Upper lobe of right lung (tissue), 1 donor: ENCODE measurements around the gene CSRP1. TPM values are rescaled to one million over a fixed set of nuclear protein-coding genes. Genes with fewer than 3 reads are reported as not detected.
A peak's percentile ranks its signal among the peaks of the same experiment; 100 is the strongest.
"Not testable (repeated sequence)": the region's sequence is repeated elsewhere in the genome, so short reads cannot be mapped to it uniquely, and the experiment has no call there.

ENCODE experiments used
- ATAC-seq: fragments of 200-7000 bp; cut with Tn5 transposase; one replicate; pipeline ENCODE4 v1.9.1; 2020; ENCODE audit warnings: mild to moderate bottlenecking, moderate library complexity
- DNase-seq: peaks from one replicate; pipeline ENCODE4 v3.0.0-alpha.2; 2020
- H3K27ac ChIP-seq: fragments of 200-600 bp; one replicate; pipeline ENCODE4 v1.8.0; 2022
- H3K27me3 ChIP-seq: fragments of 200-600 bp; one replicate; pipeline ENCODE4 v1.8.0; 2022; ENCODE audit warnings: mild to moderate bottlenecking
- H3K36me3 ChIP-seq: fragments of 200-600 bp; one replicate; pipeline ENCODE4 v1.8.0; 2022
- H3K4me1 ChIP-seq: fragments of 200-600 bp; one replicate; pipeline ENCODE4 v1.8.0; 2022
- H3K4me3 ChIP-seq: fragments of 200-600 bp; one replicate; pipeline ENCODE4 v1.8.0; 2022; ENCODE audit warnings: mild to moderate bottlenecking
- H3K9me3 ChIP-seq: fragments of 200-600 bp; one replicate; pipeline ENCODE4 v1.8.0; 2022
- CTCF ChIP-seq: fragments of 200-600 bp; IDR thresholded peaks from one replicate; pipeline ENCODE4 v1.8.0; 2022; ENCODE audit warnings: antibody characterized with exemption
- intact Hi-C: fragments of 100-400 bp; cut with DNase I; formaldehyde crosslinking; loops from one replicate; pipeline ENCODE4 v1.11.0; 2022
- total RNA-seq: library from RNA; stranded (reverse); fragmentation: NEBNext Ultra II Directional; extraction: Animal tissue kit (Norgen Biotek cat#: 25700); gene quantifications from one replicate; pipeline ENCODE4 v1.2.1, GENCODE V29; 2021
- donor health status: DM: no; HTN: yes; CAD: no; lungs with severe emphysema.

The CSRP1 gene
- total RNA-seq, 1 donor from 2014 or later: 280 TPM

- intact Hi-C loops: no loop called here
- H3K27ac ChIP-seq: no peak overlapping the region
Observed at GRCh38 chr1:201479201-201479730, 27.7 kb downstream of the CSRP1 start.

GRCh38 chr1:201478666-201479065 lies 28.3 kb downstream of the CSRP1 start:
- H3K4me1 ChIP-seq: peaks cover 32% of the 10 kb centered on the region
- H3K36me3 ChIP-seq, H3K27ac ChIP-seq, DNase-seq, H3K4me3 ChIP-seq, H3K27me3 ChIP-seq, H3K9me3 ChIP-seq, ATAC-seq, intact Hi-C loops: not testable (repeated sequence)

More at GRCh38 chr1:201479201-201479730, 27.7 kb downstream of the CSRP1 start:
- DNase-seq (no peak), ATAC-seq (no peak)
- Histone ChIP-seq H3K9me3 (no peaks in the 10 kb centered on the region), H3K27me3 (no peaks in the 10 kb centered on the region), H3K4me1 (peaks cover 32% of the 10 kb centered on the region), H3K36me3 (peaks cover 10% of the 10 kb centered on the region), H3K4me3 (no peak overlapping the region)
- no peak for TF ChIP-seq CTCF

GRCh38 chr1:201476670-201477344 lies 30.1 kb downstream of the CSRP1 start:
- ATAC-seq (peak; percentile 38), DNase-seq (peak; percentile 75)
- Histone ChIP-seq H3K27ac (no peak overlapping the region), H3K4me3 (no peak overlapping the region), H3K27me3 (no peaks in the 10 kb centered on the region), H3K9me3 (no peaks in the 10 kb centered on the region), H3K36me3 (no peaks in the 10 kb centered on the region), H3K4me1 (peaks cover 25% of the 10 kb centered on the region)
- intact Hi-C loops: no loop called here
- TF ChIP-seq CTCF: no peak

DNA sequence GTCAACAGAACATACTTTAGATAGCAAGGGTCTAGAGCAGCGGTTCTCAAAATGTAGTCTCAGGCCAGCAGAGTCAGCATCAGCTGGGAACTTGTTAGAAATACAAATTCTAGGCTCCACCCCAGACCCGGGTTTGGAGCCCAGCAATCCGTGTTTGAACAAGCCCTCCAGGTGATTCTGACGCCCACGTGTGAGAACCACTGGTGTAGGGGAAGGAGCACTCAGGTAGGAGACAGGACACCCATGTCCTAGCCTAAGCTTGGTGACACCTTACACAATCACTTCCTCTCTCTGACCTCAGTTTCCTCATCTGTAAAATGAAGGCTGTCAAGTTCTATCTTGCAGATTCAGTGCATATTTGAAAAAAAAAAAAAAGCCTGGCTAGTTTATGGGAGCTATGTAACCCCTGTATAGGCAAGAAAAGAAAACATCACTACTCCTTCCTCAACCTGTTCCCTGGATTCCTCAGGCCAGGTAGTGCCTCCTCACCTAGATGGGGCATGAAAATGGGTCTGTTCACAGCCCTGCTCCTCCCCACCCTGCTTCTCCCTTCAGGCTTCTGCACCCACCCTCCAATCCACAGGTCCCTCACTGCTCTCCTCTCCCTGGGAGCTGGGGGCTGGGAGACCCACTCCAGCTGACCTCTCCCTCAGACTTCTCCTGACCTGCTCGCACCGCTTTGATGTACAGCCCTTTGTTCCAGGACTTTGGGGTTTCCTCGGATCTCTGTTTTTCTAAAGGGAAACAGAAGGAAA lies 30.8 kb downstream of the CSRP1 start:
- ATAC-seq (no peak), DNase-seq (no peak)
- H3K4me1 ChIP-seq: peaks cover 18% of the 10 kb centered on the region
- intact Hi-C loops: no loop called here
- H3K9me3 ChIP-seq: no peaks in the 10 kb centered on the region
- H3K4me3 ChIP-seq: no peak overlapping the region
- no peaks in the 10 kb centered on the region for H3K36me3 ChIP-seq
- no peak overlapping the region for H3K27ac ChIP-seq
- TF ChIP-seq CTCF: no peak
- no peaks in the 10 kb centered on the region for H3K27me3 ChIP-seq

DNA sequence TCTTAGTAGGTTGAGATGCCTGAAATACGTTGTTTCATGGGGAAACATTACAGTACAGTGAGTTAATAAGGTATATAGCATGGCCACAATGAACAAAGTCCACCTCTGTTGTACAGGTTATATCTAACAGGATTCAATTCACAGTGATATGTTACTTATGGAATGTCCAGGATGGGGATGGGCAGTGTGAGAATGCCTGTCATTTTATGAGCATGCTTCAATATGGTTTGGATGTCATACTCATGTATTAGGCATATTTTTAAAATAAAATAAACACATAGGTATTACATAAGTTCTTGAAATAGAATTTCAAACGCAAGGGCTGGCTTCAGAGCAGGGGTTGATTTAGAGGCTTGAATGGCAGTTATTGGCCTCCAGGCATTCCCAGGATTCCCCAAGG lies 31.8 kb downstream of the CSRP1 start:
- TF ChIP-seq CTCF: no peak
- ATAC-seq (no peak), DNase-seq (no peak)
- no peak overlapping the region for H3K27ac ChIP-seq
- no peaks in the 10 kb centered on the region for H3K27me3 ChIP-seq
- no peak overlapping the region for H3K4me3 ChIP-seq
- intact Hi-C loops: no loop called here
- H3K4me1 ChIP-seq: peaks cover 11% of the 10 kb centered on the region
- no peaks in the 10 kb centered on the region for H3K36me3 ChIP-seq
- H3K9me3 ChIP-seq: no peaks in the 10 kb centered on the region

GRCh38 chr1:201473296-201473695 lies 33.6 kb downstream of the CSRP1 start:
- peaks cover 14% of the 10 kb centered on the region for H3K4me1 ChIP-seq
- DNase-seq (no peak), ATAC-seq (no peak)
- no peaks in the 10 kb centered on the region for H3K36me3 ChIP-seq
- no peaks in the 10 kb centered on the region for H3K9me3 ChIP-seq
- no peak overlapping the region for H3K4me3 ChIP-seq
- no peak overlapping the region for H3K27ac ChIP-seq
- no peak for TF ChIP-seq CTCF
- H3K27me3 ChIP-seq: no peaks in the 10 kb centered on the region
- intact Hi-C loops: no loop called here

DNA sequence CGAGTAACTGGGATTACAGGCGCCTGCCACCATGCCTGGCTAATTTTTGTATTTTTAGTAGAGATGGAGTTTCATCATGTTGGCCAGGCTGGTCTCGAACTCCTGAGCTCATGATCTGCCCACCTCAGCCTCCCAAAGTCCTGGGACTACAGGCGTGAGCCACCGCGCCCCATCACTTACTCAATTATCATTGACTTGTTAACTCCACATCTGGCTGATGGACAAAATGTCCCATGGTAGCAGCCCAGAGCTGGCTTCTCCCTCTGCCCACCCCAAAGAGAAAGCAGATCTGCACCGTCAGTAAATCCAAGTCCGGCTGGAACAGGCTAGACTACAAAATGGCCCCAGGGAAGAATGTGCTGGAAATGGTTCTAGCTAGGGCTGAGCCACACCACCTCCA lies 34.6 kb downstream of the CSRP1 start:
- H3K27ac ChIP-seq, ATAC-seq, intact Hi-C loops: not testable (repeated sequence)

More for the DNA sequence above, 34.6 kb downstream of the CSRP1 start:
- H3K36me3 ChIP-seq, H3K4me3 ChIP-seq, DNase-seq, H3K27me3 ChIP-seq, H3K9me3 ChIP-seq: not testable (repeated sequence)
- H3K4me1 ChIP-seq: peaks cover 14% of the 10 kb centered on the region
